Kidney (tissue), 14 donors: ENCODE results near the gene NUBP1. TPM values are rescaled to one million over a fixed set of nuclear protein-coding genes. Genes with fewer than 3 reads are reported as not detected.
A peak's percentile ranks its signal among the peaks of the same experiment; 100 is the strongest.

Source experiments
- DNase-seq, 5 donors: peaks; one replicate each; pipeline ENCODE4 v3.0.0-alpha.2; 2013 to 2020
- FAIRE-seq: peaks from 2 replicates; lab custom pipeline; 2012; peaks lifted over from hg19 to GRCh38; lab: Jason Lieb, UNC
- H3K27ac ChIP-seq, 2 donors: one replicate each; pipeline ENCODE4 v1.7.0; 2013; ENCODE audit warnings: low read depth in 2 of 2, low read length in 2 of 2, inconsistent platforms in 1 of 2
- H3K27me3 ChIP-seq: one replicate; pipeline ENCODE4 v1.7.1; 2013; ENCODE audit warnings: low read length, inconsistent platforms; ENCODE audit not compliant: control insufficient read depth, insufficient read depth
- H3K36me3 ChIP-seq, 3 donors: one replicate each; pipeline versions ENCODE4 v1.7.0 to v1.7.1; 2013; ENCODE audit warnings: low read length in 3 of 3, control low read depth in 1 of 3, inconsistent platforms in 1 of 3; ENCODE audit not compliant: insufficient read depth in 3 of 3, control insufficient read depth in 2 of 3
- H3K4me1 ChIP-seq, 3 donors: one replicate each; pipeline versions ENCODE4 v1.7.0 to v1.7.1; 2013; ENCODE audit warnings: low read length in 3 of 3, inconsistent platforms in 1 of 3, low read depth in 1 of 3; ENCODE audit not compliant: control insufficient read depth in 2 of 3, insufficient read depth in 2 of 3
- H3K4me3 ChIP-seq, 3 donors: one replicate each; pipeline versions ENCODE4 v1.7.0 to v1.8.1; 2013; ENCODE audit warnings: low read length in 3 of 3, control low read depth in 1 of 3, inconsistent platforms in 1 of 3
- H3K9ac ChIP-seq, 3 donors: one replicate each; pipeline versions ENCODE4 v1.7.0 to v1.7.1; 2013; ENCODE audit warnings: low read length in 3 of 3, control low read depth in 1 of 3, inconsistent platforms in 1 of 3
- H3K9me3 ChIP-seq, 3 donors: one replicate each; pipeline versions ENCODE4 v1.7.0 to v1.7.1; 2013; ENCODE audit warnings: low read length in 3 of 3, control low read depth in 1 of 3, inconsistent platforms in 1 of 3; ENCODE audit not compliant: control insufficient read depth in 2 of 3, insufficient read depth in 1 of 3
- CTCF ChIP-seq: IDR thresholded peaks from 3 replicates; pipeline ENCODE4 v1.5.1; 2012; ENCODE audit warnings: mild to moderate bottlenecking, moderate library complexity, borderline replicate concordance; ENCODE audit not compliant: insufficient read depth; ENCODE audit errors: extremely low read depth
- intact Hi-C: fragments of 100-400 bp; cut with DNase I; formaldehyde crosslinking; loops from one replicate; pipeline ENCODE4 v1.11.1; 2022
- polyA plus RNA-seq: library from polyadenylated mRNA; stranded (reverse); fragments of 350-450 nt; fragmentation: Illumina TruSeq; extraction: RNeasy Lipid Tissue Mini Kit (QIAGEN cat#74804); gene quantifications from one replicate; pipeline ENCODE4 v1.2.3, GENCODE V29; 2014; ENCODE audit warnings: low read depth, low replicate concordance; ENCODE audit not compliant: insufficient read depth
- total RNA-seq: library from RNA; stranded (reverse); fragmentation: NEBNext Ultra II Directional; extraction: Animal tissue kit (Norgen Biotek cat#: 25700); gene quantifications from one replicate; pipeline ENCODE4 v1.2.1, GENCODE V29; 2021
- donor health status: control.
- donor health status: control.
- donor health status: control.
- donor health status: control.
- donor health status: control.
- donor health status: DM: yes; HTN: yes; CAD: no.
- donor health status: Normal renal cell carcinoma (clear cell type).

NUBP1 gene
- total and polyA plus RNA-seq, 2 donors from 2014 or later, result 38.5 to 47.7 TPM

- Histone ChIP-seq H3K9ac (no peak overlapping the region), H3K27ac (no peak overlapping the region), H3K4me3 (peak overlapping the region in 1 of 3 donors; percentile 61), H3K27me3 (no peaks in the 10 kb centered on the region), H3K9me3 (peaks cover 0 to 3% (median 0%) of the 10 kb centered on the region in 3 donors), H3K4me1 (peaks cover 0 to 2% (median 0%) of the 10 kb centered on the region in 3 donors), H3K36me3 (no peaks in the 10 kb centered on the region)
- DNase-seq (peak in 4 of 5 donors; percentile 75 to 88 (median 82)), FAIRE-seq (peak; percentile 27)
- peak; percentile 84 for TF ChIP-seq CTCF
- intact Hi-C loops, result loop anchor here (5.0 kb wide), 1 partner anchor 225 kb away; no protein-coding TSS in a partner anchor
These were observed 6.5 kb upstream of the NUBP1 start for GRCh38 chr16:10737068-10737625.

DNA sequence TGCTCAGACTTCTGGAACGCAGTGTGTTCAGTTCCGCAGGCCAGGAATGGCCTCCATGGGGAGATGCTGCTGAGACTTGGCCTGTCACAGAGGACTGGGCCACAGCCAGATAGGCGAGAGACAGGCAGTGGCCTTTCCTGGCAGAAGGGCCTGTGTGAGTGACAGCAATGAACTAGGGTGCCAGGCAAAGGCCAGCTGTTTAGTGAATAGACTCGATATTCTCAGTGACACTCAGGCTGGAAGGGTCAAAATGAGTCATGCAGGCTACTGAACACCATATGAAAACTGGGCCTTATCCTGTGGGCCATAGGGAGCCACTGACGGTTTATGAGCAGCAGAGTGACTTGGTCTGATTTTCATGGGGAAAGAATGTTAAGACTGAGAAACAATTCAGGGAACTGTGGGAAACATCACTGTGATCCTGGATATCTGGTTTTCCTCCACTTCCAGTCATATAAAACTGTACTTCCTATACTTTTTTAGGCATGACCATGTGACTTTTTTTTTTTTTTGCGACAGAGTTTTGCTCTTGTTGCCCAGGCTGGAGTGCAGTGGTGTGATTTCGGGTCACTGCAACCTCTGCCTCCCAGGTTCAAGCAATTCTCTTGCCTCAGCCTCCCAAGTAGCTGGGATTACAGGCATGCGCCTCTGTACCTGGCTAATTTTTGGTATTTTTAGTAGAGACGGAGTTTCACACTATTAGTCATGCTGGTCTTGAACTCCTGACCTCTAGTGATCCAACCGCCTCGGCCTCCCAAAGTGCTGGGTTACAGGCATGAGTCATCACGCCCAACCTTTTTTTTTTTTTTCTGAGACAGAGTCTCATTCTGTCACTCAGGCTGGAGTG is 5.2 kb upstream of the NUBP1 start:
- Histone ChIP-seq H3K4me1 (peaks cover 0 to 2% (median 2%) of the 10 kb centered on the region in 3 donors), H3K9ac (no peak overlapping the region), H3K36me3 (no peaks in the 10 kb centered on the region), H3K27me3 (no peaks in the 10 kb centered on the region), H3K9me3 (no peaks in the 10 kb centered on the region), H3K27ac (no peak overlapping the region), H3K4me3 (no peak overlapping the region)
- no peak for FAIRE-seq
- DNase-seq, result peak in 1 of 5 donors; percentile 31
- intact Hi-C loops, result loop anchor here (5.0 kb wide), 1 partner anchor 226 kb away; no protein-coding TSS in a partner anchor
- no peak for TF ChIP-seq CTCF

DNA sequence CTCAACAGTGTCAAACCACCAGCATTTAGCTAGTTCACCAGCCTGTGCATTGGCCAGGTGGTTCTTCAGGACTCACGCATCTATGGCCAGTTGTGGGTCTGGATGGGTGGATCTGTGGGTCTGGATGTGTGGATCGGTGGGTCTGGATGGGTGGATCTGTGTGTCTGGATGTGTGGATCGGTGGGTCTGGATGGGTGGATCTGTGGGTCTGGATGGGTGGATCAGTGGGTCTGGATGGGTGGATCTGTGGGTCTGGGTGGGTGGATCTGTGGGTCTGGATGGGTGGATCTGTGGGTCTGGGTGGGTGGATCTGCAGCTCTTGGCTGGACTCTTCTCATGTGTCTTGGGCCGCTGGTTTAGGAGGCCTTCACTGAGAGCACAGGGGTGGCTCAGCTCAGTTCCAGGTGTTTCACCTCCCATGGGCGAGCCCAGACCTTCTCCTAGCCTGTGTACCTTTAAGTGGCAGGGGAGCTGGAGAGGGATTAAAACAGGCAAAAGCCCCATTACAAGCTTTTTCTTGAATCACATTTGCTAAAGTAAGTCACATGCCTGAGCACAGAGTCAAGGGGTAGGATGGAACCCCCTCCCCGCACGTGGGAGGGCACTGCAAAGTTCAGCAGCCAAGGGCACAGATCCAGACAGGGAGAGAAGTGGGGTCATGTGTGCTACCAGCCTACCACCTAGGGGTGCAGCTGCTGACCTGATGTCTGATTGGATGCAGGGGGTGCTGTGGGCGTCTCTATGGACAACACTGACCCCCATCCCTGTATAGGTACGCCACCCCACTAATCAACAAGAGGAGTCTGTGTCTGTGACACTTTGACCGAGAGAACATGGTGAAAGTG is 3.4 kb upstream of the NUBP1 start:
- no peaks in the 10 kb centered on the region for H3K36me3 ChIP-seq
- H3K4me1 ChIP-seq, result peaks cover 3 to 6% (median 6%) of the 10 kb centered on the region in 3 donors
- H3K9me3 ChIP-seq, result no peaks in the 10 kb centered on the region
- no peak overlapping the region for H3K9ac ChIP-seq
- no peak overlapping the region for H3K4me3 ChIP-seq
- DNase-seq (no peak), FAIRE-seq (no peak)
- no peak for TF ChIP-seq CTCF
- no peak overlapping the region for H3K27ac ChIP-seq
- intact Hi-C loops, result loop anchor here (5.0 kb wide), 1 partner anchor 228 kb away; no protein-coding TSS in a partner anchor
- no peaks in the 10 kb centered on the region for H3K27me3 ChIP-seq
